HepG2 (cell line): ENCODE measurements around the gene ZNF320. TPM values are rescaled to one million over a fixed set of nuclear protein-coding genes. Genes with fewer than 3 reads are reported as not detected.

ENCODE experiments used
- FIP1L1 ChIP-seq: fragments of 200-400 bp; formaldehyde crosslinking; IDR thresholded peaks from 2 replicates; pipeline ENCODE4 v1.6.1; 2018; ENCODE audit warnings: low read depth, mild to moderate bottlenecking, low read length, moderate library complexity, borderline replicate concordance; ENCODE audit not compliant: insufficient read depth
- GATA4 ChIP-seq: sonication (generic); IDR thresholded peaks from 2 replicates; pipeline ENCODE4 v1.6.1; 2016; ENCODE audit warnings: antibody characterized with exemption, low read depth, borderline replicate concordance
- HOXA3 ChIP-seq: sonication (generic); formaldehyde crosslinking; IDR thresholded peaks from 2 replicates; pipeline ENCODE4 v1.5.0; 2020; ENCODE audit warnings: missing genetic modification reagents
- HOXA5 ChIP-seq: sonication (generic); formaldehyde crosslinking; IDR thresholded peaks from 2 replicates; pipeline ENCODE4 v1.4.0; 2020; ENCODE audit warnings: missing genetic modification reagents
- IKZF1 ChIP-seq: fragments of 450-650 bp; IDR thresholded peaks from 2 replicates; pipeline ENCODE4 v1.7.1; 2016
- IKZF4 ChIP-seq: sonication (generic); formaldehyde crosslinking; IDR thresholded peaks from 2 replicates; pipeline ENCODE4 v1.5.1; 2020; ENCODE audit warnings: borderline replicate concordance, mild to moderate bottlenecking, low read depth, missing genetic modification reagents; ENCODE audit errors: not compliant biosample characterization
- JDP2 ChIP-seq: sonication (generic); formaldehyde crosslinking; IDR thresholded peaks from 2 replicates; pipeline ENCODE4 v1.8.1; 2022; ENCODE audit warnings: missing genetic modification reagents, borderline replicate concordance
- KDM6A ChIP-seq: IDR thresholded peaks from 2 replicates; pipeline ENCODE4 v1.6.1; 2016; ENCODE audit warnings: low read depth
- MXD3 ChIP-seq: IDR thresholded peaks from 2 replicates; pipeline ENCODE4 v1.6.1; 2016; ENCODE audit warnings: mild to moderate bottlenecking, missing biosample characterization, missing genetic modification reagents
- MYC ChIP-seq: sonication (generic); formaldehyde crosslinking; IDR thresholded peaks from 2 replicates; pipeline ENCODE4 v1.9.0; 2021; ENCODE audit warnings: missing genetic modification reagents, borderline replicate concordance
- NONO ChIP-seq, 2 experiments: fragments of 450-650 bp in 1 of 2; sonication (generic) in 1 of 2; formaldehyde crosslinking in 1 of 2; IDR thresholded peaks in 1 of 2; conservative IDR thresholded peaks in 1 of 2; 2 replicates each; pipeline versions ENCODE4 v1.6.1 to v1.8.0; 2017 to 2022; ENCODE audit warnings: mild to moderate bottlenecking in 1 of 2, missing genetic modification reagents in 1 of 2, moderate library complexity in 1 of 2
- RBFOX2 ChIP-seq: fragments of 200-400 bp; formaldehyde crosslinking; IDR thresholded peaks from 2 replicates; pipeline ENCODE4 v1.6.1; 2017; ENCODE audit warnings: low read depth, mild to moderate bottlenecking, low read length
- SMARCC2 ChIP-seq: fragments of 450-650 bp; IDR thresholded peaks from 2 replicates; pipeline ENCODE4 v1.6.1; 2017; ENCODE audit warnings: antibody characterized with exemption, mild to moderate bottlenecking
- SP1 ChIP-seq, 2 experiments: fragments of 450-650 bp in 1 of 2; sonication (generic) in 1 of 2; formaldehyde crosslinking in 1 of 2; IDR thresholded peaks; 2 replicates each; pipeline versions ENCODE4 v1.4.0 to v1.6.1; 2016 to 2020; ENCODE audit warnings: missing genetic modification reagents in 1 of 2
- TFAP4 ChIP-seq: sonication (generic); IDR thresholded peaks from 2 replicates; pipeline ENCODE4 v1.6.1; 2016; ENCODE audit warnings: low read depth, borderline replicate concordance
- ZFAT ChIP-seq: sonication (generic); formaldehyde crosslinking; conservative IDR thresholded peaks from 2 replicates; pipeline ENCODE4 v1.8.1; 2023; ENCODE audit warnings: missing genetic modification reagents, inconsistent platforms
- ZKSCAN1 ChIP-seq: fragments of 150-350 bp; IDR thresholded peaks from 2 replicates; pipeline ENCODE4 v1.6.1; 2014; ENCODE audit warnings: low read length
- ZNF136 ChIP-seq: sonication (generic); formaldehyde crosslinking; IDR thresholded peaks from 2 replicates; pipeline ENCODE4 v1.8.1; 2022; ENCODE audit warnings: low read depth, mild to moderate bottlenecking, moderate library complexity, missing genetic modification reagents
- ZNF280B ChIP-seq: sonication (generic); formaldehyde crosslinking; IDR thresholded peaks from 2 replicates; pipeline ENCODE4 v1.5.0; 2020; ENCODE audit warnings: missing genetic modification reagents, mild to moderate bottlenecking, borderline replicate concordance
- ZNF383 ChIP-seq: sonication (generic); formaldehyde crosslinking; IDR thresholded peaks from 2 replicates; pipeline ENCODE4 v1.4.0; 2020; ENCODE audit warnings: missing genetic modification reagents, mild to moderate bottlenecking, borderline replicate concordance
- ZNF557 ChIP-seq: sonication (generic); formaldehyde crosslinking; IDR thresholded peaks from 2 replicates; pipeline ENCODE4 v1.4.0; 2020; ENCODE audit warnings: missing genetic modification reagents
- ZNF570 ChIP-seq: sonication (generic); formaldehyde crosslinking; IDR thresholded peaks from 2 replicates; pipeline ENCODE4 v1.4.0; 2020; ENCODE audit warnings: mild to moderate bottlenecking, missing genetic modification reagents, borderline replicate concordance
- ZNF775 ChIP-seq: sonication (generic); formaldehyde crosslinking; IDR thresholded peaks from 2 replicates; pipeline ENCODE4 v1.4.0; 2020; ENCODE audit warnings: missing genetic modification reagents, mild to moderate bottlenecking, moderate library complexity, borderline replicate concordance
- ZSCAN29 ChIP-seq: sonication (generic); formaldehyde crosslinking; conservative IDR thresholded peaks from 2 replicates; pipeline ENCODE4 v1.4.0; 2020; ENCODE audit warnings: mild to moderate bottlenecking, missing genetic modification reagents
- polyA plus RNA-seq, 8 experiments: library from polyadenylated mRNA; depleted of rRNA in 3 of 8; stranded (reverse) in 7 of 8; unstranded in 1 of 8; fragments of >200 nt; fragmentation: Illumina TruSeq in 4 of 8; extraction: Trizol in 4 of 8; gene quantifications; 2 replicates each; pipeline versions ENCODE4 v1.2.1 to v1.2.3, GENCODE V29; 2011 to 2016; ENCODE audit warnings: low read depth in 4 of 8, missing spikeins in 1 of 8, mixed read lengths in 1 of 8; ENCODE audit not compliant: insufficient read depth in 1 of 8
- total RNA-seq, 5 experiments: library from RNA; depleted of rRNA; stranded (reverse); fragments of >200 nt; fragmentation: Illumina TruSeq; extraction: Trizol; gene quantifications; 2 replicates each; pipeline ENCODE4 v1.2.3, GENCODE V29; 2016; ENCODE audit warnings: low read depth in 1 of 5
- TF ChIP-seq, protein P1 (sequence below): IDR thresholded peaks from 2 replicates; pipeline ENCODE4 v1.6.1; 2016; ENCODE audit warnings: low read depth, control low read depth

Gene ZNF320
- total and polyA plus RNA-seq, 2 of the 13 experiments (the other 11 are each of a cell fraction or from before 2014, with no cell fraction given) = 0.49 TPM; not detected in 1

DNA sequence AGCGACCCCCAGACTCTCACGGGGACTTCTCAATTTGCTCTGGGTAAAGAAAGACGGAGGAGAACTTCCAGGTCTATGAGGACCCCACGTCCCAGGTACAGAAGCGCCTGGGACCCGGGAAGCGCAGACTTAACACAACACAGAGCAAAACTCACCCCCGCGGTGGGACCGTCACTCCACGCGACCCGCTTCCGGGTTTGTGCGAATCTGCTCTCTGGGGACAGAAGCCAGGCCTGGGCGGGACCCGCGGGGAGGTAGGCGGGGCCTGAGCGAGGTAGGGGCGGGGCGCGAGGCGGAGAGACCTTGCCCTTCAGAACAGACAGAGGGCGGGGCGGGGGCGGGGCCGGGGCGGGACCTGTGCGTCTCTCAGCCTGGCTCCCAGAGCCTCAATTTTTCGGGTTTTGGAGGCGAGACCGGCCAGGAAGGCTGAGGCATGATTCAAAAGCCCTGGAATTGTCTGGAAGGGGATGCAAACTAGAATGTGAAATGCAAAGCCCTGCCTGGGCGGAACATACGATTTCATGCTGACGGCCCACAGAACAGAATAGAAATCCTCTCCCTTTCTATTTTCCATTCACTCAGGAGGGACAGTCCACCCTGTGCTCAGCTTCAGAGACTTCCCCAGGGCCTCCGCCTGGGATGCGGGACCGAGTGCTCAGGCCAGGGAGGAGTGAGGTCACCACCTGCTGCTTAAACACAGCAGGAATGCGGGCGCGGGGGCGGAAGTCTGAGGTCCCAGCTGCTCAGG is 45.1 kb upstream of the ZNF320 start (continued):
- TF ChIP-seq, protein P1, sequence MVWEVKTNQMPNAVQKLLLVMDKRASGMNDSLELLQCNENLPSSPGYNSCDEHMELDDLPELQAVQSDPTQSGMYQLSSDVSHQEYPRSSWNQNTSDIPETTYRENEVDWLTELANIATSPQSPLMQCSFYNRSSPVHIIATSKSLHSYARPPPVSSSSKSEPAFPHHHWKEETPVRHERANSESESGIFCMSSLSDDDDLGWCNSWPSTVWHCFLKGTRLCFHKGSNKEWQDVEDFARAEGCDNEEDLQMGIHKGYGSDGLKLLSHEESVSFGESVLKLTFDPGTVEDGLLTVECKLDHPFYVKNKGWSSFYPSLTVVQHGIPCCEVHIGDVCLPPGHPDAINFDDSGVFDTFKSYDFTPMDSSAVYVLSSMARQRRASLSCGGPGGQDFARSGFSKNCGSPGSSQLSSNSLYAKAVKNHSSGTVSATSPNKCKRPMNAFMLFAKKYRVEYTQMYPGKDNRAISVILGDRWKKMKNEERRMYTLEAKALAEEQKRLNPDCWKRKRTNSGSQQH (CRISPR knock-in tag) = peak; percentile 58; the same call in 1 of the 2 replicates
- TF ChIP-seq SMARCC2 (no peak), ZSCAN29 (CRISPR knock-in tag) (no peak), IKZF4 (CRISPR knock-in tag) (no peak), ZNF775 (CRISPR knock-in tag) (no peak), ZNF136 (CRISPR knock-in tag) (no peak), GATA4 (no peak), RBFOX2 (peak; percentile 75), ZNF280B (CRISPR knock-in tag) (no peak), HOXA3 (peak; percentile 59; the same call in 1 of the 2 replicates), ZNF570 (CRISPR knock-in tag) (no peak), ZFAT (peak; percentile 95), JDP2 (CRISPR knock-in tag) (no peak), MYC (0 out of 2 replicates have a peak, but pooled peaks have one; percentile 24), HOXA5 (CRISPR knock-in tag) (0 out of 2 replicates have a peak, but pooled peaks have one; percentile 35), SP1 (IDR thresholded peaks at IDR 0.05) (no peak), SP1 (CRISPR knock-in tag; IDR thresholded peaks at IDR 0.05) (peak; percentile 65), IKZF1 (no peak), KDM6A (CRISPR knock-in tag) (no peak), ZNF383 (no peak), ZNF557 (CRISPR knock-in tag) (no peak), NONO (IDR thresholded peaks at IDR 0.05) (no peak), NONO (CRISPR knock-in tag; conservative IDR thresholded peaks at IDR 0.05) (no peak), MXD3 (no peak), FIP1L1 (no peak), ZKSCAN1 (no peak), TFAP4 (peak; percentile 81; the same call in 1 of the 2 replicates)
